Activated gamma-delta T cell treated with anti-CD3 and anti-CD28 coated beads, Interleukin-2, amount 50 U/mL, for 16 hours (primary cell): ENCODE measurements around the gene UIMC1.
"Not testable (repeated sequence)": the region's sequence is repeated elsewhere in the genome, so short reads cannot be mapped to it uniquely, and the experiment has no call there.

Experiments used
- DNase-seq: peaks from one replicate; pipeline ENCODE4 v3.0.0-alpha.2; 2020; ENCODE audit warnings: low read depth

Gene UIMC1

GRCh38 chr5:177005619-177006264, 837 bp downstream of the UIMC1 start:
- DNase-seq: peak; percentile 22

GRCh38 chr5:177004961-177005360, 1.6 kb downstream of the UIMC1 start:
- no peak for DNase-seq

- DNase-seq: no peak
These were observed 2.9 kb downstream of the UIMC1 start for GRCh38 chr5:177003649-177004048.

GRCh38 chr5:176999526-176999925, 7.1 kb downstream of the UIMC1 start:
- not testable (repeated sequence) for DNase-seq

- DNase-seq: no peak
These were observed 7.8 kb downstream of the UIMC1 start for GRCh38 chr5:176998828-176999227.

- DNase-seq: no peak
These were observed 9.8 kb downstream of the UIMC1 start for GRCh38 chr5:176996780-176997179.

- DNase-seq: no peak
These were observed 10.4 kb downstream of the UIMC1 start for GRCh38 chr5:176995896-176996767.

GRCh38 chr5:176995122-176995490, 11.5 kb downstream of the UIMC1 start:
- DNase-seq: no peak

- no peak for DNase-seq
These were observed 12.0 kb downstream of the UIMC1 start for GRCh38 chr5:176994460-176995121.

- DNase-seq: not testable (repeated sequence)
These were observed 13.5 kb downstream of the UIMC1 start for GRCh38 chr5:176993081-176993480.

GRCh38 chr5:176987583-176987982, 19.0 kb downstream of the UIMC1 start:
- no peak for DNase-seq

- no peak for DNase-seq
These were observed 20.3 kb downstream of the UIMC1 start for GRCh38 chr5:176986280-176986679.

- peak; percentile 4 for DNase-seq
These were observed 21.1 kb downstream of the UIMC1 start for GRCh38 chr5:176985516-176985915.

- DNase-seq: not testable (repeated sequence)
These were observed 22.4 kb downstream of the UIMC1 start for GRCh38 chr5:176984176-176984575.

- not testable (repeated sequence) for DNase-seq
These were observed 23.0 kb downstream of the UIMC1 start for GRCh38 chr5:176983593-176983992.

- DNase-seq: not testable (repeated sequence)
These were observed 23.5 kb downstream of the UIMC1 start for GRCh38 chr5:176983112-176983511.

GRCh38 chr5:176980818-176981217, 25.8 kb downstream of the UIMC1 start:
- DNase-seq: no peak

- no peak for DNase-seq
These were observed 26.9 kb downstream of the UIMC1 start for GRCh38 chr5:176979669-176980068.

- DNase-seq: no peak
These were observed 40.9 kb downstream of the UIMC1 start for GRCh38 chr5:176965633-176966032.

GRCh38 chr5:176959051-176959450, 47.5 kb downstream of the UIMC1 start:
- no peak for DNase-seq

GRCh38 chr5:176956756-176957155, 49.8 kb downstream of the UIMC1 start:
- DNase-seq: no peak

GRCh38 chr5:176955895-176956294, 50.7 kb downstream of the UIMC1 start:
- DNase-seq: no peak

GRCh38 chr5:176954050-176954449, 52.5 kb downstream of the UIMC1 start:
- DNase-seq: no peak
